ENCODE results near the gene ABHD2. TPM values are rescaled to one million over a fixed set of nuclear protein-coding genes. Genes with fewer than 3 reads are reported as not detected.

Gene ABHD2
- total and polyA plus RNA-seq, 2 donors (not counting 1 experiment from before 2014, with no cell fraction given), result 39.5 to 84.9 TPM

GRCh38 chr15:89201465-89202005, 113.3 kb downstream of the ABHD2 start:
- H3K27me3 ChIP-seq (ENCODE audit: control insufficient read depth, insufficient read depth, low read length), result no peaks in the 10 kb centered on the region
- H3K4me1 ChIP-seq (ENCODE audit: control insufficient read depth, extremely low read depth, insufficient read depth, low read length), result no peaks in the 10 kb centered on the region
- H4K20me1 ChIP-seq (ENCODE audit: control insufficient read depth, extremely low read depth, insufficient read depth, low read length), result no peaks in the 10 kb centered on the region
- H3K27ac ChIP-seq (ENCODE audit: insufficient read depth, low read length), result no peak overlapping the region
- TF ChIP-seq CTCF (conservative IDR thresholded peaks at IDR 0.05 in 1 of 2, IDR thresholded peaks at IDR 0.05 in 1 of 2; ENCODE audit: low read depth in 1 of 2, low read length in 2 of 2), result no peak
- no peak for TF ChIP-seq EZH2 (IDR thresholded peaks at IDR 0.05; ENCODE audit: low read length, missing control alignments)
- no peak overlapping the region for H3K9ac ChIP-seq (ENCODE audit: insufficient read depth, low read length)
- no peak for DNase-seq (ENCODE audit: low read depth in 2 of 2)
- no peak overlapping the region for H2AFZ ChIP-seq (ENCODE audit: low read length)
- H3K9me3 ChIP-seq (ENCODE audit: control insufficient read depth, insufficient read depth, low read depth, low read length), result no peaks in the 10 kb centered on the region
- H3K4me3 ChIP-seq (replicated peaks in 1 of 4; ENCODE audit: control extremely low read depth in 1 of 4, insufficient read depth in 1 of 4, low read depth in 3 of 4, low read length in 4 of 4), result no peak overlapping the region
- no peaks in the 10 kb centered on the region for H3K36me3 ChIP-seq (ENCODE audit: control insufficient read depth, insufficient read depth, low read length)
- no peaks in the 10 kb centered on the region for H3K79me2 ChIP-seq (ENCODE audit: control insufficient read depth, insufficient read depth, low read length)
- H3K4me2 ChIP-seq (ENCODE audit: extremely low read depth, insufficient read depth, low read length), result no peak overlapping the region

GRCh38 chr15:89203705-89204273, 115.5 kb downstream of the ABHD2 start:
- no peaks in the 10 kb centered on the region for H3K27me3 ChIP-seq (ENCODE audit: control insufficient read depth, insufficient read depth, low read length)
- no peaks in the 10 kb centered on the region for H3K9me3 ChIP-seq (ENCODE audit: control insufficient read depth, insufficient read depth, low read depth, low read length)
- no peak overlapping the region for H2AFZ ChIP-seq (ENCODE audit: low read length)
- no peak for DNase-seq (ENCODE audit: low read depth in 2 of 2)
- TF ChIP-seq CTCF (conservative IDR thresholded peaks at IDR 0.05 in 1 of 2, IDR thresholded peaks at IDR 0.05 in 1 of 2; ENCODE audit: low read depth in 1 of 2, low read length in 2 of 2) (no peak), EZH2 (IDR thresholded peaks at IDR 0.05; ENCODE audit: low read length, missing control alignments) (no peak)
- H3K36me3 ChIP-seq (ENCODE audit: control insufficient read depth, insufficient read depth, low read length), result no peaks in the 10 kb centered on the region
- H4K20me1 ChIP-seq (ENCODE audit: control insufficient read depth, extremely low read depth, insufficient read depth, low read length), result no peaks in the 10 kb centered on the region
- no peak overlapping the region for H3K9ac ChIP-seq (ENCODE audit: insufficient read depth, low read length)
- H3K4me2 ChIP-seq (ENCODE audit: extremely low read depth, insufficient read depth, low read length), result no peak overlapping the region
- no peaks in the 10 kb centered on the region for H3K79me2 ChIP-seq (ENCODE audit: control insufficient read depth, insufficient read depth, low read length)
- no peak overlapping the region for H3K27ac ChIP-seq (ENCODE audit: insufficient read depth, low read length)
- H3K4me3 ChIP-seq (replicated peaks in 1 of 4; ENCODE audit: control extremely low read depth in 1 of 4, insufficient read depth in 1 of 4, low read depth in 3 of 4, low read length in 4 of 4), result no peak overlapping the region
- H3K4me1 ChIP-seq (ENCODE audit: control insufficient read depth, extremely low read depth, insufficient read depth, low read length), result no peaks in the 10 kb centered on the region

GRCh38 chr15:89205991-89206585, 117.8 kb downstream of the ABHD2 start:
- DNase-seq (ENCODE audit: low read depth in 2 of 2), result no peak
- Histone ChIP-seq H3K4me3 (replicated peaks in 1 of 4; ENCODE audit: control extremely low read depth in 1 of 4, insufficient read depth in 1 of 4, low read depth in 3 of 4, low read length in 4 of 4) (no peak overlapping the region), H3K36me3 (ENCODE audit: control insufficient read depth, insufficient read depth, low read length) (no peaks in the 10 kb centered on the region), H3K9me3 (ENCODE audit: control insufficient read depth, insufficient read depth, low read depth, low read length) (no peaks in the 10 kb centered on the region), H3K4me2 (ENCODE audit: extremely low read depth, insufficient read depth, low read length) (no peak overlapping the region), H3K27ac (ENCODE audit: insufficient read depth, low read length) (no peak overlapping the region), H3K79me2 (ENCODE audit: control insufficient read depth, insufficient read depth, low read length) (no peaks in the 10 kb centered on the region), H3K9ac (ENCODE audit: insufficient read depth, low read length) (no peak overlapping the region), H3K4me1 (ENCODE audit: control insufficient read depth, extremely low read depth, insufficient read depth, low read length) (no peaks in the 10 kb centered on the region), H2AFZ (ENCODE audit: low read length) (no peak overlapping the region), H3K27me3 (ENCODE audit: control insufficient read depth, insufficient read depth, low read length) (no peaks in the 10 kb centered on the region), H4K20me1 (ENCODE audit: control insufficient read depth, extremely low read depth, insufficient read depth, low read length) (no peaks in the 10 kb centered on the region)
- TF ChIP-seq EZH2 (IDR thresholded peaks at IDR 0.05; ENCODE audit: low read length, missing control alignments), result no peak
- TF ChIP-seq CTCF (conservative IDR thresholded peaks at IDR 0.05 in 1 of 2, IDR thresholded peaks at IDR 0.05 in 1 of 2; ENCODE audit: low read depth in 1 of 2, low read length in 2 of 2), result no peak

Measured in fibroblast of lung (primary cell).